GM21528 (cell line): ENCODE measurements around the gene HECW1.
"Not testable (repeated sequence)": the region's sequence is repeated elsewhere in the genome, so short reads cannot be mapped to it uniquely, and the experiment has no call there.

Experiments
- ATAC-seq: cut with Tn5 transposase; IDR thresholded peaks from one replicate; pipeline ENCODE4 v1.9.1; 2021; ENCODE audit warnings: mild to moderate bottlenecking, moderate library complexity; ENCODE audit not compliant: unreplicated experiment, low FRiP score

Gene HECW1

GRCh38 chr7:43111630-43112458, 603 bp upstream of the HECW1 start:
- ATAC-seq: no peak

- ATAC-seq: no peak
These were observed 634 bp downstream of the HECW1 start for GRCh38 chr7:43112941-43113621.

GRCh38 chr7:43113622-43114457, 1.4 kb downstream of the HECW1 start:
- ATAC-seq: no peak

GRCh38 chr7:43114458-43114780, 2.0 kb downstream of the HECW1 start:
- no peak for ATAC-seq

GRCh38 chr7:43116451-43116850, 4.0 kb downstream of the HECW1 start:
- ATAC-seq: no peak

- ATAC-seq: no peak
These were observed 4.6 kb downstream of the HECW1 start for GRCh38 chr7:43117095-43117494.

GRCh38 chr7:43117861-43118260, 5.4 kb downstream of the HECW1 start:
- no peak for ATAC-seq

GRCh38 chr7:43118313-43118712, 5.9 kb downstream of the HECW1 start:
- no peak for ATAC-seq

GRCh38 chr7:43119371-43120075, 7.1 kb downstream of the HECW1 start:
- no peak for ATAC-seq

GRCh38 chr7:43121973-43122372, 9.5 kb downstream of the HECW1 start:
- ATAC-seq: no peak

GRCh38 chr7:43123457-43123856, 11.0 kb downstream of the HECW1 start:
- no peak for ATAC-seq

- no peak for ATAC-seq
These were observed 11.9 kb downstream of the HECW1 start for GRCh38 chr7:43124388-43124787.

GRCh38 chr7:43130347-43130746, 17.9 kb downstream of the HECW1 start:
- ATAC-seq: no peak

- ATAC-seq: no peak
These were observed 22.7 kb downstream of the HECW1 start for GRCh38 chr7:43135129-43135528.

GRCh38 chr7:43136064-43136463, 23.6 kb downstream of the HECW1 start:
- no peak for ATAC-seq

GRCh38 chr7:43137121-43137744, 24.8 kb downstream of the HECW1 start:
- not testable (repeated sequence) for ATAC-seq

- ATAC-seq: no peak
These were observed 25.4 kb downstream of the HECW1 start for GRCh38 chr7:43137811-43138210.

- no peak for ATAC-seq
These were observed 26.3 kb downstream of the HECW1 start for GRCh38 chr7:43138710-43139109.

- no peak for ATAC-seq
These were observed 26.7 kb downstream of the HECW1 start for GRCh38 chr7:43139137-43139536.

- ATAC-seq: no peak
These were observed 27.7 kb downstream of the HECW1 start for GRCh38 chr7:43140186-43140585.
